Liver (tissue), 9 donors: ENCODE measurements around the gene DYSF. TPM values are rescaled to one million over a fixed set of nuclear protein-coding genes. Genes with fewer than 3 reads are reported as not detected.

Source experiments
- DNase-seq: peaks from one replicate; pipeline ENCODE4 v3.0.0-alpha.2; 2017; ENCODE audit warnings: low spot score
- H3K27ac ChIP-seq, 2 donors: one replicate each; pipeline ENCODE4 v1.7.0; 2013; ENCODE audit warnings: inconsistent platforms in 2 of 2, low read length in 2 of 2, control low read depth in 1 of 2, low read depth in 1 of 2, mild to moderate bottlenecking in 1 of 2
- H3K27me3 ChIP-seq, 4 donors: one replicate each; pipeline versions ENCODE4 v1.6.1 to v1.7.0; 2013; ENCODE audit warnings: low read length in 3 of 4, inconsistent platforms in 1 of 4, mild to moderate bottlenecking in 1 of 4, moderate library complexity in 1 of 4; ENCODE audit not compliant: control insufficient read depth in 4 of 4, insufficient read depth in 4 of 4
- H3K36me3 ChIP-seq, 4 donors: one replicate each; pipeline versions ENCODE4 v1.6.1 to v1.7.0; 2013; ENCODE audit warnings: low read length in 3 of 4, mild to moderate bottlenecking in 3 of 4, low read depth in 1 of 4, moderate library complexity in 1 of 4; ENCODE audit not compliant: control insufficient read depth in 4 of 4, insufficient read depth in 3 of 4
- H3K4me1 ChIP-seq, 4 donors: one replicate each; pipeline versions ENCODE4 v1.6.1 to v1.7.0; 2013; ENCODE audit warnings: low read length in 3 of 4, mild to moderate bottlenecking in 3 of 4, moderate library complexity in 1 of 4; ENCODE audit not compliant: control insufficient read depth in 4 of 4, insufficient read depth in 4 of 4
- H3K4me3 ChIP-seq, 3 donors: one replicate each; pipeline versions ENCODE4 v1.6.1 to v1.7.0; 2013; ENCODE audit warnings: low read length in 3 of 3, control low read depth in 1 of 3, low read depth in 1 of 3, mild to moderate bottlenecking in 1 of 3
- H3K9ac ChIP-seq, 2 donors: one replicate each; pipeline ENCODE4 v1.7.0; 2013; ENCODE audit warnings: low read length in 2 of 2, mild to moderate bottlenecking in 2 of 2, moderate library complexity in 2 of 2, control low read depth in 1 of 2, low read depth in 1 of 2
- H3K9me3 ChIP-seq, 4 donors: one replicate each; pipeline versions ENCODE4 v1.6.1 to v1.7.0; 2013; ENCODE audit warnings: low read length in 3 of 4; ENCODE audit not compliant: control insufficient read depth in 4 of 4
- CTCF ChIP-seq: fragments of 150-350 bp; IDR thresholded peaks from 2 replicates; pipeline ENCODE4 v1.5.1; 2017; ENCODE audit warnings: improper control_type of control experiment, low read depth, low read length; ENCODE audit not compliant: missing input control
- EGR1 ChIP-seq, 2 donors: IDR thresholded peaks; 2 replicates each; pipeline ENCODE4 v1.6.1; 2016 to 2018; ENCODE audit warnings: antibody characterized with exemption in 2 of 2, low read depth in 2 of 2
- FOXA1 ChIP-seq: IDR thresholded peaks from 2 replicates; pipeline ENCODE4 v1.6.1; 2016; ENCODE audit warnings: antibody characterized with exemption
- FOXA2 ChIP-seq: IDR thresholded peaks from 2 replicates; pipeline ENCODE4 v1.6.1; 2016; ENCODE audit warnings: antibody characterized with exemption
- GABPA ChIP-seq, 2 donors: IDR thresholded peaks in 1 of 2; conservative IDR thresholded peaks in 1 of 2; 2 replicates each; pipeline ENCODE4 v1.6.1; 2016; ENCODE audit warnings: antibody characterized with exemption in 2 of 2, mild to moderate bottlenecking in 1 of 2, moderate library complexity in 1 of 2
- HNF4A ChIP-seq, 2 donors: conservative IDR thresholded peaks; 2 replicates each; pipeline ENCODE4 v1.6.1; 2016; ENCODE audit warnings: antibody characterized with exemption in 2 of 2, mild to moderate bottlenecking in 2 of 2
- HNF4G ChIP-seq: IDR thresholded peaks from 2 replicates; pipeline ENCODE4 v1.6.1; 2016; ENCODE audit warnings: antibody characterized with exemption
- JUND ChIP-seq, 2 donors: IDR thresholded peaks; 2 replicates each; pipeline ENCODE4 v1.6.1; 2016; ENCODE audit warnings: antibody characterized with exemption in 2 of 2
- MAX ChIP-seq: IDR thresholded peaks from 2 replicates; pipeline ENCODE4 v1.6.1; 2016; ENCODE audit warnings: antibody characterized with exemption
- NR2F2 ChIP-seq: IDR thresholded peaks from 2 replicates; pipeline ENCODE4 v1.6.1; 2016; ENCODE audit warnings: antibody characterized with exemption
- RAD21 ChIP-seq, 2 donors: IDR thresholded peaks; 2 replicates each; pipeline ENCODE4 v1.6.1; 2016; ENCODE audit warnings: antibody characterized with exemption in 2 of 2, mild to moderate bottlenecking in 2 of 2
- REST ChIP-seq: IDR thresholded peaks from 2 replicates; pipeline ENCODE4 v1.6.1; 2016; ENCODE audit warnings: antibody characterized with exemption, mild to moderate bottlenecking
- RXRA ChIP-seq, 2 donors: IDR thresholded peaks; 2 replicates each; pipeline ENCODE4 v1.6.1; 2017 to 2018; ENCODE audit warnings: antibody characterized with exemption in 2 of 2, mild to moderate bottlenecking in 1 of 2
- SP1 ChIP-seq: IDR thresholded peaks from 2 replicates; pipeline ENCODE4 v1.6.1; 2018; ENCODE audit warnings: antibody characterized with exemption, mild to moderate bottlenecking
- TAF1 ChIP-seq: conservative IDR thresholded peaks from 2 replicates; pipeline ENCODE4 v1.6.1; 2016; ENCODE audit warnings: antibody characterized with exemption, mild to moderate bottlenecking
- YY1 ChIP-seq: IDR thresholded peaks from 2 replicates; pipeline ENCODE4 v1.6.1; 2016; ENCODE audit warnings: antibody characterized with exemption, mild to moderate bottlenecking
- WGBS: extraction: QIAGEN DNeasy Blood & Tissue Kit; methylation state at CpG from one replicate; pipeline ENCODE4 v1.1.7; 2013; 5-methylcytosine and 5-hydroxymethylcytosine counted together
- polyA plus RNA-seq, 2 donors: library from polyadenylated mRNA; stranded (reverse) in 1 of 2; unstranded in 1 of 2; fragments of 200-250 nt in 1 of 2; fragments of >200 nt in 1 of 2; fragmentation: Nextera tagmentation in 1 of 2; extraction: Ambion mirVana in 1 of 2; gene quantifications; one replicate each; pipeline versions ENCODE4 v1.2.1 to v1.2.3, GENCODE V29; 2013 to 2015
- total RNA-seq, 2 donors: library from RNA; depleted of rRNA; stranded (reverse); fragments of >200 nt; gene quantifications; one replicate each; pipeline ENCODE4 v1.2.3, GENCODE V29; 2014
- TF ChIP-seq, protein P1 (sequence below): IDR thresholded peaks from 2 replicates; pipeline ENCODE4 v1.6.1; 2016; ENCODE audit warnings: antibody characterized with exemption
- TF ChIP-seq, protein P2 (sequence below): IDR thresholded peaks from 2 replicates; pipeline ENCODE4 v1.6.1; 2016; ENCODE audit warnings: antibody characterized with exemption
- donor health status: healthy.
- donor health status: healthy.
- donor health status: healthy.
- donor health status: healthy.
- donor health status: healthy.

The DYSF gene
- total and polyA plus RNA-seq, 4 donors, result 8.5 to 20.8 (median 13.6) TPM

GRCh38 chr2:71658771-71659170 lies 205.4 kb downstream of the DYSF start (continued):
- TF ChIP-seq YY1 (no peak), FOXA2 (no peak), SP1 (no peak), MAX (no peak), JUND (IDR thresholded peaks at IDR 0.05) (no peak), HNF4A (conservative IDR thresholded peaks at IDR 0.05) (no peak)

DNA sequence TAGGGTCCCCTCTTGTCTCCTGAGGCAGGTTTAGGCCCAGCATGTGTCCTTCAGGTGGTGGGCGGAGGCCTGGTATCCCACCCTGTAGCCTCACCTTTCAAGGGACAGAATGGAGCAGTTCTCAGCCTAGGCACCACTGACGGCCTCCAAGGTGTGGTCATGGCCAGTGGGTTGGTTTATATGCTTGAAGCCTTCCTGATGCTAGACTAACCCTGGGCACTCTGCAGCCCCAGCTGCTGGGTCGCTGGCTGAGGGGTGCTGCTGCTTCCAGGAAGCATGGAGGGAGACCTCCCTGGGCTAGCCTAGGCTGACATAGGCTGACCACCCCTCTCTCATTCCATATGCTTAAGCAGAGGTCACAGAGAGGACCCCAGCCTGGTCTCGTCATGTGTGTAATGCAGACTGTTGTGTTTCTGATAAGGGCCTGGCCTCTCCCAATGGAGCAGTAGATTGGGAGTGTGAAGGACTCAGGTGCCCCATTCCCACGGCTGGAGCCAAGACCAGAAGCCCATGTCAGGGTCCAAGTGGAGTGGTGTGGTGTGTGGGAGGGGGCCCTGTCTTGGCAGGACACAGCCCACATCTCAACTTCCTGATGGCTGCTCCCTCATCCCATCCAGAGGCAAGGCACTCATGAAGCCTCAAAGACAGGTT lies 206.6 kb downstream of the DYSF start:
- H3K27ac ChIP-seq, result no peak overlapping the region
- no peak overlapping the region for H3K4me3 ChIP-seq
- WGBS, result 76% methylated on average over 5 of the region's 5 CpGs
- peaks cover 0 to 15% (median 8%) of the 10 kb centered on the region in 4 donors for H3K36me3 ChIP-seq
- no peak overlapping the region for H3K9ac ChIP-seq
- DNase-seq, result no peak
- peaks cover 0 to 4% (median 2%) of the 10 kb centered on the region in 4 donors for H3K9me3 ChIP-seq
- no peaks in the 10 kb centered on the region for H3K4me1 ChIP-seq
- TF ChIP-seq NR2F2, result no peak
- TF ChIP-seq RAD21 (IDR thresholded peaks at IDR 0.05), result no peak
- TF ChIP-seq CTCF, result no peak
- no peak for TF ChIP-seq REST
- TF ChIP-seq RXRA (IDR thresholded peaks at IDR 0.05), result no peak
- no peak for TF ChIP-seq SP1
- H3K27me3 ChIP-seq, result no peaks in the 10 kb centered on the region

DNA sequence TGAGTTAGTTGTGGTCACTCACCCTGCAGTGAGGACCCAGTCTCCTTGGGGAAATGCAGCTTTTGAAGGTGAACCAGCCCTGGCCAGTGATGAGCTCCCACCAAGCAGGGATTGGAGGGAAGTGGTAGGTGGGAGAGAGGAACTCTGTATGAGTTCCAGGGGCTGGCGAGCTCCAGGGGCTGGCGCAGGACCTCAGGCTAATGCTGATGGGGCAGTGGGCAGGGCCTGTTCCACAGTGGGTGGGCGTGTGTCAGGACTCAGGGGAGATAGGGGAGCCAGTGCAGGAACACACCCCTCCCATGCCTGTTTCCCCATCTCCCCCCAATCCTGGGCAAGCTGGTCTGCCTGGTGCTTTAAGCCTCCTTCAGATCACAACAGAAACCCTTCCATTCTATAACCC lies 208.4 kb downstream of the DYSF start:
- Histone ChIP-seq H3K4me3 (no peak overlapping the region), H3K36me3 (peaks cover 0 to 21% (median 8%) of the 10 kb centered on the region in 4 donors), H3K27ac (no peak overlapping the region), H3K27me3 (no peaks in the 10 kb centered on the region), H3K4me1 (no peaks in the 10 kb centered on the region), H3K9ac (no peak overlapping the region), H3K9me3 (peaks cover 0 to 4% (median 2%) of the 10 kb centered on the region in 4 donors)
- no peak for DNase-seq
- WGBS, result 60% methylated on average over 3 of the region's 3 CpGs
- TF ChIP-seq RAD21 (IDR thresholded peaks at IDR 0.05) (no peak), YY1 (no peak), GABPA (IDR thresholded peaks at IDR 0.05 in 1 of 2, conservative IDR thresholded peaks at IDR 0.05 in 1 of 2) (no peak), MAX (no peak), FOXA2 (no peak), SP1 (no peak), REST (no peak), RXRA (IDR thresholded peaks at IDR 0.05) (no peak), HNF4A (conservative IDR thresholded peaks at IDR 0.05) (no peak), EGR1 (IDR thresholded peaks at IDR 0.05; ENCODE audit: low read depth in 2 of 2) (no peak), TAF1 (no peak), JUND (IDR thresholded peaks at IDR 0.05) (no peak), NR2F2 (no peak), HNF4G (no peak), FOXA1 (no peak)
- TF ChIP-seq, protein P1, sequence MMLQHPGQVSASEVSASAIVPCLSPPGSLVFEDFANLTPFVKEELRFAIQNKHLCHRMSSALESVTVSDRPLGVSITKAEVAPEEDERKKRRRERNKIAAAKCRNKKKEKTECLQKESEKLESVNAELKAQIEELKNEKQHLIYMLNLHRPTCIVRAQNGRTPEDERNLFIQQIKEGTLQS, result no peak
- TF ChIP-seq, protein P2, sequence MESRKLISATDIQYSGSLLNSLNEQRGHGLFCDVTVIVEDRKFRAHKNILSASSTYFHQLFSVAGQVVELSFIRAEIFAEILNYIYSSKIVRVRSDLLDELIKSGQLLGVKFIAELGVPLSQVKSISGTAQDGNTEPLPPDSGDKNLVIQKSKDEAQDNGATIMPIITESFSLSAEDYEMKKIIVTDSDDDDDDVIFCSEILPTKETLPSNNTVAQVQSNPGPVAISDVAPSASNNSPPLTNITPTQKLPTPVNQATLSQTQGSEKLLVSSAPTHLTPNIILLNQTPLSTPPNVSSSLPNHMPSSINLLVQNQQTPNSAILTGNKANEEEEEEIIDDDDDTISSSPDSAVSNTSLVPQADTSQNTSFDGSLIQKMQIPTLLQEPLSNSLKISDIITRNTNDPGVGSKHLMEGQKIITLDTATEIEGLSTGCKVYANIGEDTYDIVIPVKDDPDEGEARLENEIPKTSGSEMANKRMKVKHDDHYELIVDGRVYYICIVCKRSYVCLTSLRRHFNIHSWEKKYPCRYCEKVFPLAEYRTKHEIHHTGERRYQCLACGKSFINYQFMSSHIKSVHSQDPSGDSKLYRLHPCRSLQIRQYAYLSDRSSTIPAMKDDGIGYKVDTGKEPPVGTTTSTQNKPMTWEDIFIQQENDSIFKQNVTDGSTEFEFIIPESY, result no peak
